ENCODE measurements around the gene CD44. TPM values are rescaled to one million over a fixed set of nuclear protein-coding genes. Genes with fewer than 3 reads are reported as not detected.

CD44 gene
- total and polyA plus RNA-seq, 4 donors, result 28.9 to 72.2 (median 54.1) TPM

GRCh38 chr11:35122308-35122707 is 16.7 kb upstream of the CD44 start:
- no CpG with 5 or more reads among the region's 1 CpG for WGBS (ENCODE audit: insufficient coverage)
- no peaks in the 10 kb centered on the region for H3K9me3 ChIP-seq (ENCODE audit: control insufficient read depth, insufficient read depth, low read length)
- no peaks in the 10 kb centered on the region for H3K4me1 ChIP-seq (ENCODE audit: control insufficient read depth, insufficient read depth, low read length)
- no peaks in the 10 kb centered on the region for H3K36me3 ChIP-seq (ENCODE audit: control insufficient read depth, insufficient read depth, low read length)
- H3K27me3 ChIP-seq (ENCODE audit: control insufficient read depth, insufficient read depth, low read length), result no peaks in the 10 kb centered on the region
- H3K4me3 ChIP-seq (ENCODE audit: low read depth, low read length), result no peak overlapping the region
- no peak for DNase-seq (ENCODE audit: low read depth in 4 of 6, low spot score in 6 of 6)
- H3K27ac ChIP-seq (ENCODE audit: low read depth, low read length), result no peak overlapping the region

- WGBS (ENCODE audit: insufficient coverage), result 87% methylated on average over 3 of the region's 6 CpGs
- Histone ChIP-seq H3K36me3 (ENCODE audit: control insufficient read depth, insufficient read depth, low read length) (no peaks in the 10 kb centered on the region), H3K27ac (ENCODE audit: low read depth, low read length) (no peak overlapping the region), H3K4me1 (ENCODE audit: control insufficient read depth, insufficient read depth, low read length) (no peaks in the 10 kb centered on the region), H3K4me3 (ENCODE audit: low read depth, low read length) (no peak overlapping the region), H3K27me3 (ENCODE audit: control insufficient read depth, insufficient read depth, low read length) (no peaks in the 10 kb centered on the region), H3K9me3 (ENCODE audit: control insufficient read depth, insufficient read depth, low read length) (no peaks in the 10 kb centered on the region)
- no peak for DNase-seq (ENCODE audit: low read depth in 4 of 6, low spot score in 6 of 6)
These were observed 12.7 kb upstream of the CD44 start for GRCh38 chr11:35126000-35126878.

- H3K36me3 ChIP-seq (ENCODE audit: control insufficient read depth, insufficient read depth, low read length), result no peaks in the 10 kb centered on the region
- no peaks in the 10 kb centered on the region for H3K9me3 ChIP-seq (ENCODE audit: control insufficient read depth, insufficient read depth, low read length)
- H3K27me3 ChIP-seq (ENCODE audit: control insufficient read depth, insufficient read depth, low read length), result no peaks in the 10 kb centered on the region
- 89% methylated on average over 2 of the region's 6 CpGs for WGBS (ENCODE audit: insufficient coverage)
- no peak overlapping the region for H3K27ac ChIP-seq (ENCODE audit: low read depth, low read length)
- DNase-seq (ENCODE audit: low read depth in 4 of 6, low spot score in 6 of 6), result no peak
- no peaks in the 10 kb centered on the region for H3K4me1 ChIP-seq (ENCODE audit: control insufficient read depth, insufficient read depth, low read length)
- no peak overlapping the region for H3K4me3 ChIP-seq (ENCODE audit: low read depth, low read length)
These were observed 11.9 kb upstream of the CD44 start for GRCh38 chr11:35126879-35127581.

GRCh38 chr11:35127619-35128018 is 11.4 kb upstream of the CD44 start:
- H3K4me3 ChIP-seq (ENCODE audit: low read depth, low read length), result no peak overlapping the region
- H3K36me3 ChIP-seq (ENCODE audit: control insufficient read depth, insufficient read depth, low read length), result no peaks in the 10 kb centered on the region
- H3K27ac ChIP-seq (ENCODE audit: low read depth, low read length), result no peak overlapping the region
- H3K9me3 ChIP-seq (ENCODE audit: control insufficient read depth, insufficient read depth, low read length), result no peaks in the 10 kb centered on the region
- WGBS (ENCODE audit: insufficient coverage), result 0% methylated on average over 1 of the region's 2 CpGs
- no peaks in the 10 kb centered on the region for H3K4me1 ChIP-seq (ENCODE audit: control insufficient read depth, insufficient read depth, low read length)
- H3K27me3 ChIP-seq (ENCODE audit: control insufficient read depth, insufficient read depth, low read length), result no peaks in the 10 kb centered on the region
- DNase-seq (ENCODE audit: low read depth in 4 of 6, low spot score in 6 of 6), result no peak

GRCh38 chr11:35131094-35131493 is 7.9 kb upstream of the CD44 start:
- 91% methylated on average over 1 of the region's 1 CpG for WGBS (ENCODE audit: insufficient coverage)

GRCh38 chr11:35131886-35132285 is 7.1 kb upstream of the CD44 start:
- no peaks in the 10 kb centered on the region for H3K4me1 ChIP-seq (ENCODE audit: control insufficient read depth, insufficient read depth, low read length)
- WGBS (ENCODE audit: insufficient coverage), result 68% methylated on average over 4 of the region's 4 CpGs
- H3K4me3 ChIP-seq (ENCODE audit: low read depth, low read length), result no peak overlapping the region
- H3K9me3 ChIP-seq (ENCODE audit: control insufficient read depth, insufficient read depth, low read length), result no peaks in the 10 kb centered on the region
- H3K27me3 ChIP-seq (ENCODE audit: control insufficient read depth, insufficient read depth, low read length), result no peaks in the 10 kb centered on the region
- no peak overlapping the region for H3K27ac ChIP-seq (ENCODE audit: low read depth, low read length)
- H3K36me3 ChIP-seq (ENCODE audit: control insufficient read depth, insufficient read depth, low read length), result no peaks in the 10 kb centered on the region
- no peak for DNase-seq (ENCODE audit: low read depth in 4 of 6, low spot score in 6 of 6)

More at GRCh38 chr11:35131094-35131493, 7.9 kb upstream of the CD44 start:
- Histone ChIP-seq H3K27ac (ENCODE audit: low read depth, low read length) (no peak overlapping the region), H3K36me3 (ENCODE audit: control insufficient read depth, insufficient read depth, low read length) (no peaks in the 10 kb centered on the region), H3K27me3 (ENCODE audit: control insufficient read depth, insufficient read depth, low read length) (no peaks in the 10 kb centered on the region), H3K9me3 (ENCODE audit: control insufficient read depth, insufficient read depth, low read length) (no peaks in the 10 kb centered on the region), H3K4me3 (ENCODE audit: low read depth, low read length) (no peak overlapping the region), H3K4me1 (ENCODE audit: control insufficient read depth, insufficient read depth, low read length) (no peaks in the 10 kb centered on the region)
- DNase-seq (ENCODE audit: low read depth in 4 of 6, low spot score in 6 of 6), result no peak

- Histone ChIP-seq H3K27me3 (ENCODE audit: control insufficient read depth, insufficient read depth, low read length) (peaks cover 4% of the 10 kb centered on the region), H3K36me3 (ENCODE audit: control insufficient read depth, insufficient read depth, low read length) (no peaks in the 10 kb centered on the region), H3K4me3 (ENCODE audit: low read depth, low read length) (no peak overlapping the region), H3K4me1 (ENCODE audit: control insufficient read depth, insufficient read depth, low read length) (peaks cover 3% of the 10 kb centered on the region), H3K27ac (ENCODE audit: low read depth, low read length) (no peak overlapping the region), H3K9me3 (ENCODE audit: control insufficient read depth, insufficient read depth, low read length) (no peaks in the 10 kb centered on the region)
- no peak for DNase-seq (ENCODE audit: low read depth in 4 of 6, low spot score in 6 of 6)
- WGBS (ENCODE audit: insufficient coverage), result 100% methylated on average over 1 of the region's 1 CpG
These were observed 5.3 kb upstream of the CD44 start for GRCh38 chr11:35133656-35134055.

- Histone ChIP-seq H3K27ac (ENCODE audit: low read depth, low read length) (no peak overlapping the region), H3K27me3 (ENCODE audit: control insufficient read depth, insufficient read depth, low read length) (peaks cover 13% of the 10 kb centered on the region), H3K9me3 (ENCODE audit: control insufficient read depth, insufficient read depth, low read length) (no peaks in the 10 kb centered on the region), H3K4me1 (ENCODE audit: control insufficient read depth, insufficient read depth, low read length) (peaks cover 13% of the 10 kb centered on the region), H3K4me3 (ENCODE audit: low read depth, low read length) (no peak overlapping the region), H3K36me3 (ENCODE audit: control insufficient read depth, insufficient read depth, low read length) (no peaks in the 10 kb centered on the region)
- WGBS (ENCODE audit: insufficient coverage), result 80% methylated on average over 1 of the region's 4 CpGs
- DNase-seq (ENCODE audit: low read depth in 4 of 6, low spot score in 6 of 6), result no peak
These were observed 4.4 kb upstream of the CD44 start for GRCh38 chr11:35134403-35135148.

- WGBS (ENCODE audit: insufficient coverage), result no CpG with 5 or more reads among the region's 3 CpGs
- H3K27ac ChIP-seq (ENCODE audit: low read depth, low read length), result no peak overlapping the region
- H3K4me1 ChIP-seq (ENCODE audit: control insufficient read depth, insufficient read depth, low read length), result peaks cover 17% of the 10 kb centered on the region
- no peak overlapping the region for H3K4me3 ChIP-seq (ENCODE audit: low read depth, low read length)
- no peaks in the 10 kb centered on the region for H3K9me3 ChIP-seq (ENCODE audit: control insufficient read depth, insufficient read depth, low read length)
- H3K27me3 ChIP-seq (ENCODE audit: control insufficient read depth, insufficient read depth, low read length), result peaks cover 20% of the 10 kb centered on the region
- H3K36me3 ChIP-seq (ENCODE audit: control insufficient read depth, insufficient read depth, low read length), result no peaks in the 10 kb centered on the region
- DNase-seq (ENCODE audit: low read depth in 4 of 6, low spot score in 6 of 6), result no peak
These were observed 3.7 kb upstream of the CD44 start for GRCh38 chr11:35135222-35135621.
